Articular chondrocyte of knee joint (primary cell): Measurements from ENCODE around the gene TGFBR3. TPM values are rescaled to one million over a fixed set of nuclear protein-coding genes. Genes with fewer than 3 reads are reported as not detected.

Experiments used
- small RNA-seq: library from RNA; depleted of rRNA; stranded (forward); fragments of <200 nt; gene quantifications from one replicate; pipeline ENCODE3, GENCODE V24; 2012
- total RNA-seq: library from RNA; depleted of rRNA; stranded (reverse); fragments of >200 nt; gene quantifications from 2 replicates; pipeline ENCODE4 v1.2.3, GENCODE V29; 2012

Gene TGFBR3
- total RNA-seq, result 59.5 and 76.8 TPM in 2 replicates

GRCh38 chr1:91885716-91886506, at the start of gene TGFBR3:
TSS of gene TGFBR3 (minus strand) at chr1:91886151. CDS start at chr1:91861531, 24,620 bp downstream.

Small RNA genes lying within 50 kb of the gene (small RNA-seq; reads per million reads assigned to genes)
- not detected for gene RN7SL653P

Other genes starting within 250 kb of the TGFBR3 start
- gene BRDT, start 63.2 kb upstream of the TGFBR3 start, total RNA-seq, result not detected in 2 replicates
- gene EPHX4, start 143.8 kb upstream of the TGFBR3 start, total RNA-seq, result 0.13 TPM in 1 of 2 replicates, not detected in the other
- gene SETSIP, start 189.3 kb upstream of the TGFBR3 start, total RNA-seq, result 0.26 TPM in 1 of 2 replicates, not detected in the other
- 6.3 and 8.8 TPM in 2 replicates for gene BTBD8, start 194.2 kb upstream of the TGFBR3 start, total RNA-seq